SU-DHL-6 (cell line): Measurements from ENCODE around the gene ASCC3.

Source experiments
- H2AFZ ChIP-seq: fragments of 200-600 bp; sonication (generic); 2 replicates; pipeline ENCODE4 v1.6.1; 2014; ENCODE audit warnings: low read depth, mild to moderate bottlenecking, moderate library complexity, mixed read lengths, antibody characterized with exemption, low read length; ENCODE audit not compliant: severe bottlenecking
- H3F3A ChIP-seq: fragments of 200-600 bp; shearing (Covaris generic); 2 replicates; pipeline ENCODE4 v1.6.0; 2016; ENCODE audit warnings: antibody characterized with exemption, mild to moderate bottlenecking; ENCODE audit not compliant: insufficient read depth
- H3K27ac ChIP-seq: fragments of 200-600 bp; sonication (generic); 2 replicates; pipeline ENCODE4 v1.5.1; 2016; ENCODE audit warnings: low read depth, mild to moderate bottlenecking, low read length, moderate library complexity, mixed read lengths
- H3K27me3 ChIP-seq: fragments of 200-600 bp; sonication (generic), shearing (Covaris generic); 2 replicates; pipeline ENCODE4 v1.6.0; 2014; ENCODE audit warnings: mild to moderate bottlenecking, low read length
- H3K36me3 ChIP-seq: fragments of 200-600 bp; sonication (generic); 2 replicates; pipeline ENCODE4 v1.6.1; 2014; ENCODE audit warnings: mild to moderate bottlenecking, low read length, mixed read lengths
- H3K4me2 ChIP-seq: fragments of 300-600, 200-600 bp; shearing (Covaris generic), sonication (generic); 2 replicates; pipeline ENCODE4 v1.6.0; 2014; ENCODE audit warnings: low read length, low read depth, mild to moderate bottlenecking; ENCODE audit not compliant: poor library complexity, severe bottlenecking
- H3K4me3 ChIP-seq: fragments of 200-600 bp; sonication (generic); 2 replicates; pipeline ENCODE4 v1.5.1; 2014; ENCODE audit warnings: antibody characterized with exemption, low read length, mild to moderate bottlenecking, mixed read lengths; ENCODE audit not compliant: insufficient read depth, poor library complexity, severe bottlenecking
- H3K79me2 ChIP-seq: fragments of 200-600 bp; sonication (generic); 2 replicates; pipeline ENCODE4 v1.6.1; 2014; ENCODE audit warnings: mild to moderate bottlenecking, low read length, moderate library complexity; ENCODE audit not compliant: insufficient read depth
- H3K9ac ChIP-seq: fragments of 200-600 bp; sonication (generic); 2 replicates; pipeline ENCODE4 v1.7.0; 2014; ENCODE audit warnings: mild to moderate bottlenecking, low read length
- H3K9me2 ChIP-seq: fragments of 200-600 bp; sonication (generic); replicated peaks from 2 replicates; pipeline ENCODE4 v1.6.1; 2014; ENCODE audit warnings: low read length; ENCODE audit not compliant: insufficient read depth
- H3K9me3 ChIP-seq: fragments of 200-600 bp; sonication (generic); 2 replicates; pipeline ENCODE4 v1.6.1; 2014; ENCODE audit warnings: low read length, mixed read lengths; ENCODE audit not compliant: insufficient read depth
- H4K20me1 ChIP-seq: fragments of 200-600 bp; sonication (generic); 2 replicates; pipeline ENCODE4 v1.6.1; 2014; ENCODE audit warnings: low read depth, mild to moderate bottlenecking, antibody characterized with exemption, low read length, moderate library complexity, mixed read lengths
- EZH2phosphoT487 ChIP-seq: fragments of 200-600 bp; sonication (generic), shearing (Covaris generic); conservative IDR thresholded peaks from 2 replicates; pipeline ENCODE4 v1.6.1; 2018; ENCODE audit warnings: mild to moderate bottlenecking, antibody characterized with exemption, low read length, moderate library complexity, mixed read lengths
- TF ChIP-seq, protein P1 (sequence below): fragments of 200-600 bp; sonication (generic); IDR thresholded peaks from one replicate; pipeline ENCODE4 v1.5.1; 2017; ENCODE audit warnings: antibody characterized with exemption, mild to moderate bottlenecking, low read length, moderate library complexity; ENCODE audit not compliant: insufficient read depth, poor library complexity, severe bottlenecking

The ASCC3 gene

DNA sequence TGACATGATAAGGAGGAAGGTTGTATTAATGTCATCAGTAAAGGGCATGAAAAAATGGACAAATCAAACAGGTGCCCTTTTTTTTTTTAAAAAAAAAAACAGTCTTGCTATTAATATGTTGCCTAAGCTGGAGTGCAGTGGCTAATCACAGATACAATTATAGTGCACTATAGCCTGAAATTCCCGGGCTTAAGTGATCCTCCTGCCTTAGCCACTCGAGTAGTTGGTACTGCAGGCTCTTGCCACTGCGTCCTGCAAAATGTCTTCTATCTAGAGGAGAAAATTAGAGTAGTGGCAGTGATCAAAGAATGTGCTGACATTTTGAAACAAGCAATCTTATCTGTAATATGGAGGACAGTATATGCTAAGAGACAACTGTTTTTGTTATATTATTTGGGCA is 127.7 kb downstream of the ASCC3 start:
- H3K27me3 ChIP-seq = no peaks in the 10 kb centered on the region
- H3F3A ChIP-seq = no peaks in the 10 kb centered on the region; the same call in 1 of the 2 replicates

DNA sequence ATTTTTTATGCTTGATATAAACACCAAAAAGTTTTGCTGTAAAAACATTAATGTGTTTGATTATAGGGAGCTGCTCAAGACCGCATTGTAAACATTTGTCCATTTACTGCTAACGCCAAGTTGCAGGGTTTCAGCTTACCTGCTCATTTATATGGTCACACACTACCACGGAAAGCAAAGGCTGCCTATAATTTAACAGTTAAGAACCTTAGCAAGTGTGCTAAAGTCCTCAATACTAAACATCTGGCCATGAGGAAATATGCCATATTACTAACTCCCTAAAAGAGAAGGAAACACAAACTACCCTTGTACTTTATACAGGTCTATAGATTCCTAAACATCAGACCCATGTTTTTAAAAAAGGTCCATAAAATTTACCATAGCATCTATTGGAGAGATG is 129.5 kb downstream of the ASCC3 start:
- Histone ChIP-seq H4K20me1 (no peaks in the 10 kb centered on the region), H3K9ac (no peak overlapping the region), H3F3A (no peaks in the 10 kb centered on the region; the same call in 1 of the 2 replicates), H2AFZ (no peak overlapping the region), H3K9me2 (no peaks in the 10 kb centered on the region), H3K4me2 (no peak overlapping the region), H3K9me3 (no peaks in the 10 kb centered on the region), H3K36me3 (peaks cover 5% of the 10 kb centered on the region; the same call in 1 of the 2 replicates), H3K27ac (no peak overlapping the region), H3K27me3 (no peaks in the 10 kb centered on the region), H3K79me2 (no peaks in the 10 kb centered on the region), H3K4me3 (no peak overlapping the region)
- TF ChIP-seq, protein P1, sequence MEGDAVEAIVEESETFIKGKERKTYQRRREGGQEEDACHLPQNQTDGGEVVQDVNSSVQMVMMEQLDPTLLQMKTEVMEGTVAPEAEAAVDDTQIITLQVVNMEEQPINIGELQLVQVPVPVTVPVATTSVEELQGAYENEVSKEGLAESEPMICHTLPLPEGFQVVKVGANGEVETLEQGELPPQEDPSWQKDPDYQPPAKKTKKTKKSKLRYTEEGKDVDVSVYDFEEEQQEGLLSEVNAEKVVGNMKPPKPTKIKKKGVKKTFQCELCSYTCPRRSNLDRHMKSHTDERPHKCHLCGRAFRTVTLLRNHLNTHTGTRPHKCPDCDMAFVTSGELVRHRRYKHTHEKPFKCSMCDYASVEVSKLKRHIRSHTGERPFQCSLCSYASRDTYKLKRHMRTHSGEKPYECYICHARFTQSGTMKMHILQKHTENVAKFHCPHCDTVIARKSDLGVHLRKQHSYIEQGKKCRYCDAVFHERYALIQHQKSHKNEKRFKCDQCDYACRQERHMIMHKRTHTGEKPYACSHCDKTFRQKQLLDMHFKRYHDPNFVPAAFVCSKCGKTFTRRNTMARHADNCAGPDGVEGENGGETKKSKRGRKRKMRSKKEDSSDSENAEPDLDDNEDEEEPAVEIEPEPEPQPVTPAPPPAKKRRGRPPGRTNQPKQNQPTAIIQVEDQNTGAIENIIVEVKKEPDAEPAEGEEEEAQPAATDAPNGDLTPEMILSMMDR = no peak
- no peak for TF ChIP-seq EZH2phosphoT487

More for the DNA sequence above, 127.7 kb downstream of the ASCC3 start:
- Histone ChIP-seq H3K79me2 (no peaks in the 10 kb centered on the region), H3K9me3 (no peaks in the 10 kb centered on the region), H3K9ac (no peak overlapping the region), H4K20me1 (no peaks in the 10 kb centered on the region), H3K4me3 (no peak overlapping the region), H3K4me2 (no peak overlapping the region), H3K27ac (no peak overlapping the region), H3K9me2 (no peaks in the 10 kb centered on the region), H2AFZ (no peak overlapping the region), H3K36me3 (peaks cover 5% of the 10 kb centered on the region; the same call in 1 of the 2 replicates)
- no peak for TF ChIP-seq EZH2phosphoT487
- TF ChIP-seq, protein P1 = no peak

DNA sequence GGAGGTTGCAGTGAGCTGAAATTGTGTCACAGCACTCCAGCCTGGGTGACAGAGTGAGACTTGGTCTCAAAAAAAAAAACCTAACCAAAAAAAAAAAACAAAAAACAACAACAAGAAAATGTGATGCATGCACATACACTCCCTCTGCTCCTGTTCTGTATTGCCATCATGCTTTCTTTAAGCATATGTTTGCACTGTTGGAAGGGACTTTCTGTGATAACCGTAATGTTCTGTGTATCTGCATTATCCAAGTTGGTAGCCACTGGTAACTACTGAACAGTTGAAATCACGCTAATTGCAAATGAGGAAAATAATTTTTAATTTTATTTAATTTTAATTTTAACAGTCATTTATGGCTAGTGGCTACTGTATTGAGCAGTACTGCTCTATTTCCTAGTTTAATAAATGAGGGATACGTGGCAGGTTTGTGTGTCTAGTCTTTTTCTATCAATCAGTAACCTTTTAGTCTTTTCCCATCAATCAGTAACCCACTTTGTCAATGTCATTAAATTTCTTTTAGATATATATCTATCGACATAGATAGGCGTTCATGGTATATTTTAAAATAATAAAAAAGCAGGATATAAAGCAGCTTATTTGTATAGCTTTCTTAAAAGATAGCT is 135.6 kb downstream of the ASCC3 start:
- no peak overlapping the region for H2AFZ ChIP-seq
- H3K27me3 ChIP-seq = no peaks in the 10 kb centered on the region
- no peak overlapping the region for H3K27ac ChIP-seq
- no peaks in the 10 kb centered on the region for H3F3A ChIP-seq
- peaks cover 21% of the 10 kb centered on the region for H3K36me3 ChIP-seq
- TF ChIP-seq EZH2phosphoT487 = no peak
- TF ChIP-seq, protein P1 = no peak
- H3K79me2 ChIP-seq = no peaks in the 10 kb centered on the region
- H3K9ac ChIP-seq = no peak overlapping the region
- no peaks in the 10 kb centered on the region for H4K20me1 ChIP-seq
- H3K9me2 ChIP-seq = no peaks in the 10 kb centered on the region
- no peak overlapping the region for H3K4me2 ChIP-seq
- H3K9me3 ChIP-seq = no peaks in the 10 kb centered on the region
- no peak overlapping the region for H3K4me3 ChIP-seq
